Measurements from ENCODE around the gene MAP7D3.

DNA sequence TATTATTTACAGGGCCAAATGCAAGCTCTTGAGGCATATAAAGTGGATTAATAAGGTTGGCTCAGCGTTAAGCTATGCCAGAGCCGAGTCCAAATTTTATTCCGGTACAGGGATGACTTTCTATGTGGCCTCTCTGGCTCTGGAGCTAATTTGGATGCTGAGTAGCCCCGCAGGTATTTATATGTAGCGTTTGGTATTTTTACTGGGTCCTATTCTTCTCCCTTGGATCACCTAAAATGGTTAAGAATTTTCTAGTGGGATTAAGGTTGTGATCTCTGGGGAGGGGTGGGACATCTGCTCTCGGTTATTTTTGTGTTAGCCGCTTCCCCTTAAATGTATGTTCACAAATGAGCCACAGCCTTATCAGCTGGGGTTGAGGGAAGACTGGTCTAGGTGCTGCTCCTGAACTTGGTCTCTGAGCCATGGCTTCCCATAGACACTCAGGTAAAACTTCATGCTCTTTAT lies 54.5 kb downstream of the MAP7D3 start:
- TF ChIP-seq, protein P1, sequence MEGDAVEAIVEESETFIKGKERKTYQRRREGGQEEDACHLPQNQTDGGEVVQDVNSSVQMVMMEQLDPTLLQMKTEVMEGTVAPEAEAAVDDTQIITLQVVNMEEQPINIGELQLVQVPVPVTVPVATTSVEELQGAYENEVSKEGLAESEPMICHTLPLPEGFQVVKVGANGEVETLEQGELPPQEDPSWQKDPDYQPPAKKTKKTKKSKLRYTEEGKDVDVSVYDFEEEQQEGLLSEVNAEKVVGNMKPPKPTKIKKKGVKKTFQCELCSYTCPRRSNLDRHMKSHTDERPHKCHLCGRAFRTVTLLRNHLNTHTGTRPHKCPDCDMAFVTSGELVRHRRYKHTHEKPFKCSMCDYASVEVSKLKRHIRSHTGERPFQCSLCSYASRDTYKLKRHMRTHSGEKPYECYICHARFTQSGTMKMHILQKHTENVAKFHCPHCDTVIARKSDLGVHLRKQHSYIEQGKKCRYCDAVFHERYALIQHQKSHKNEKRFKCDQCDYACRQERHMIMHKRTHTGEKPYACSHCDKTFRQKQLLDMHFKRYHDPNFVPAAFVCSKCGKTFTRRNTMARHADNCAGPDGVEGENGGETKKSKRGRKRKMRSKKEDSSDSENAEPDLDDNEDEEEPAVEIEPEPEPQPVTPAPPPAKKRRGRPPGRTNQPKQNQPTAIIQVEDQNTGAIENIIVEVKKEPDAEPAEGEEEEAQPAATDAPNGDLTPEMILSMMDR (IDR thresholded peaks at IDR 0.05; ENCODE audit: insufficient read depth, low read length, poor library complexity, severe bottlenecking): no peak
- no peak for TF ChIP-seq EZH2phosphoT487 (conservative IDR thresholded peaks at IDR 0.05; ENCODE audit: low read length)
